Chondrocyte (in vitro differentiated cells): ENCODE measurements around the gene NMNAT2. TPM values are rescaled to one million over a fixed set of nuclear protein-coding genes. Genes with fewer than 3 reads are reported as not detected.

Experiments
- DNase-seq: peaks from one replicate; pipeline ENCODE4 v3.0.0; 2021; ENCODE audit warnings: mixed read lengths, low spot score
- H3K27ac Mint-ChIP-seq: one replicate; pipeline ENCODE4 v1.8.0; 2021; ENCODE audit warnings: mild to moderate bottlenecking, moderate library complexity, mixed read lengths; ENCODE audit not compliant: unreplicated experiment
- H3K27me3 Mint-ChIP-seq: 2 replicates; pipeline ENCODE4 v1.8.0; 2021; ENCODE audit warnings: low read depth, mixed read lengths
- H3K36me3 Mint-ChIP-seq: 2 replicates; pipeline ENCODE4 v1.8.0; 2021; ENCODE audit warnings: low read depth, mixed read lengths
- H3K4me1 Mint-ChIP-seq: 2 replicates; pipeline ENCODE4 v1.8.0; 2021; ENCODE audit warnings: low read depth, mild to moderate bottlenecking, mixed read lengths
- H3K4me3 Mint-ChIP-seq: one replicate; pipeline ENCODE4 v1.8.0; 2021; ENCODE audit warnings: mild to moderate bottlenecking, moderate library complexity, mixed read lengths; ENCODE audit not compliant: unreplicated experiment
- H3K9me3 Mint-ChIP-seq: 2 replicates; pipeline ENCODE4 v1.8.0; 2021; ENCODE audit warnings: low read depth, mixed read lengths
- total RNA-seq: library from RNA; stranded (reverse); gene quantifications from 3 replicates; pipeline ENCODE4 v1.2.1, GENCODE V29; 2021
- TF ChIP-seq, protein P1 (sequence below): fragments of 200-600 bp; sonication (generic); IDR thresholded peaks from 2 replicates; pipeline ENCODE4 v1.5.0; 2021; ENCODE audit warnings: antibody characterized with exemption, mild to moderate bottlenecking, moderate library complexity

Gene NMNAT2
- total RNA-seq, 1 donor from 2014 or later, result 5.5 TPM

DNA sequence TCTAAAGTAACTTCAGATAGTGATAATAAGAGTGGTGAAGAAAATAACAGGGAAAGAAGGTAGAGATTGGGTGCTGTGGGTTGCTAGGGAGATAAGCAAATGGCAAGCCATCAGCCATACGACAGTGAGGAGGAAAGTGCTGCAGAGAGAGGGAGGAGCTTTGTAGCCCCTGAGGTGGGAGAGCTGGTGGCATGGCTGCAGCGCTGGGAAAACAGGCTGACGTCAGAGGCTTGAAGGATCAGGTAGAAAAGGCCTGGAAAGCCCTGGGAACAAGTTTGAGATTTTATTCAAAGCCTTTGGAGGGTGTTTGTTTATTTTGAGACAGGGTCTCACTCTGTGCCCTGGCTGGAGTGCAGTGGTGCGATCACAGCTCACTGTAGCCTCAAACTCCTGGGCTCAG is 109.5 kb downstream of the NMNAT2 start:
- Mint-ChIP-seq H3K4me3 (no peak overlapping the region), H3K27me3 (no peaks in the 10 kb centered on the region), H3K27ac (no peak overlapping the region), H3K36me3 (no peaks in the 10 kb centered on the region), H3K9me3 (no peaks in the 10 kb centered on the region), H3K4me1 (peaks cover 67% of the 10 kb centered on the region)
- DNase-seq, result no peak
- TF ChIP-seq, protein P1, sequence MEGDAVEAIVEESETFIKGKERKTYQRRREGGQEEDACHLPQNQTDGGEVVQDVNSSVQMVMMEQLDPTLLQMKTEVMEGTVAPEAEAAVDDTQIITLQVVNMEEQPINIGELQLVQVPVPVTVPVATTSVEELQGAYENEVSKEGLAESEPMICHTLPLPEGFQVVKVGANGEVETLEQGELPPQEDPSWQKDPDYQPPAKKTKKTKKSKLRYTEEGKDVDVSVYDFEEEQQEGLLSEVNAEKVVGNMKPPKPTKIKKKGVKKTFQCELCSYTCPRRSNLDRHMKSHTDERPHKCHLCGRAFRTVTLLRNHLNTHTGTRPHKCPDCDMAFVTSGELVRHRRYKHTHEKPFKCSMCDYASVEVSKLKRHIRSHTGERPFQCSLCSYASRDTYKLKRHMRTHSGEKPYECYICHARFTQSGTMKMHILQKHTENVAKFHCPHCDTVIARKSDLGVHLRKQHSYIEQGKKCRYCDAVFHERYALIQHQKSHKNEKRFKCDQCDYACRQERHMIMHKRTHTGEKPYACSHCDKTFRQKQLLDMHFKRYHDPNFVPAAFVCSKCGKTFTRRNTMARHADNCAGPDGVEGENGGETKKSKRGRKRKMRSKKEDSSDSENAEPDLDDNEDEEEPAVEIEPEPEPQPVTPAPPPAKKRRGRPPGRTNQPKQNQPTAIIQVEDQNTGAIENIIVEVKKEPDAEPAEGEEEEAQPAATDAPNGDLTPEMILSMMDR, result no peak

DNA sequence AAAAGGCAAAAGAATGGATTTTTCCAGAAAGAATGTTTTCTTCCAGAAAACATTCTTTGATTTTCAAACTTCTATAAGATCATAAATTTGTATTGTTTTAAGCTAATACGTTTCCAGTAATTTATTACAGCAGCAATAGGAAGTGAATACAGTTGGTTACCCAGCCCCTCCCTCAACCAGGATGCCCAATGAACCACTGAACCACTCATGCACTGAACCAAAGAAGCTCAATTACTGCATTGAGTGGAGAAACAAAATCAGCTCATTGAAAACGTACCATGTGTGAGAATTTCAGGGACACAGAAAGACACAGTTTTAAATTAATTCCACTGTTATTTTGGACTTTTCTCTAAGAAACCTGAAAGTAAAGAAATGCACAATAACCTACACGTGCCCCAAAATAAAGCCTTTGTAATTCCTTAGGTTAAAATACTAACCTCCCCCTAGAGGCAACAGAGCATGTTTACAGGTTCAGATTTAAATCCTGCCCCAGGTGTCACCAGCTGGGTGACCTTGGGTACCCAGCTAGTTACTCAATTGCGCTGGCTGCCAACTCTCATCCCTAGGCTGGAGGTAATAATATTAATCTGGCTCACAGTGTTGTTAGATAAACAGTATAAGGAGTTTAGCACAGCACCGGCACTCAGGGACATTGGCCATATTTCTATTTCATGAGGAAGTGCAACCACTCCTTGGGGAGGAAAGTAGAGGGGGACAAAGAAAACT is 111.7 kb downstream of the NMNAT2 start:
- H3K4me1 Mint-ChIP-seq, result peaks cover 76% of the 10 kb centered on the region
- no peak overlapping the region for H3K4me3 Mint-ChIP-seq
- no peak overlapping the region for H3K27ac Mint-ChIP-seq
- no peaks in the 10 kb centered on the region for H3K9me3 Mint-ChIP-seq
- H3K27me3 Mint-ChIP-seq, result no peaks in the 10 kb centered on the region
- TF ChIP-seq, protein P1, result peak; percentile 71
- no peaks in the 10 kb centered on the region for H3K36me3 Mint-ChIP-seq
- DNase-seq, result no peak

DNA sequence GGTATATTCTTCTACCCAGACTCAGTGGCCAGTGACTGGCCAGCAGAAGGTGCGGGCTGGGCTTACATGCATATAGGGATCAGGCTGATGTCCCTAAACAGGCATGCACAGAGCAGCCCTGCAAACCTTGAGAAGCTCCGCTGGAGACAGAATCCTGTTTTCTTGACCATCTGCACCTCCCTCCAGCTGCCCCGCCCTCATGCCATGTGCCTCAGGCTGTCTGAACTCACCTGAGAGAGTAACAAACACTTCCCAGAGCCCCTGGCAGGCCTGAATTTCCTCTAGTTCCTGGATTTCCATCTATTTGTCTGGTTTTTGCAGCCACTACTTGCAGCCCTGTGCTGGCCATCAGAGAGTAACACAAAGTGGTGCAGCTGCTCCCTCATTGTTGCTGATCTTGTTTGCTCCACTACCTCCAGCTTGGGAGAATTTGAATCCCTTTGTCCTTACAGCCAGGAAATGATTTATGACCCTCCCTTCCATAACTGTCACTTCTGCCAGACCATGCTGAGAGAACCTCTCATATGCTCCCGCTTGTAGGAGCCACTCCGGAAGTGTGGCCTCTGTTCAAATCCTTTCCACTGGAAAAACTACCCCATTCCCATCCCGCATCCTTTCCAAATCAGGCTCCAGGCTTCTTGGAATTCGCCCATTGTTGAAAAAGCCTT is 113.6 kb downstream of the NMNAT2 start:
- peaks cover 61% of the 10 kb centered on the region for H3K4me1 Mint-ChIP-seq
- no peak overlapping the region for H3K4me3 Mint-ChIP-seq
- no peak for DNase-seq
- H3K9me3 Mint-ChIP-seq, result no peaks in the 10 kb centered on the region
- H3K36me3 Mint-ChIP-seq, result no peaks in the 10 kb centered on the region
- TF ChIP-seq, protein P1, result no peak
- no peaks in the 10 kb centered on the region for H3K27me3 Mint-ChIP-seq
- H3K27ac Mint-ChIP-seq, result no peak overlapping the region

- Mint-ChIP-seq H3K4me3 (no peak overlapping the region), H3K27ac (no peak overlapping the region), H3K9me3 (no peaks in the 10 kb centered on the region), H3K36me3 (no peaks in the 10 kb centered on the region), H3K27me3 (no peaks in the 10 kb centered on the region), H3K4me1 (peaks cover 60% of the 10 kb centered on the region)
- TF ChIP-seq, protein P1, result no peak
- DNase-seq, result no peak
Observed at GRCh38 chr1:183303901-183304300, 114.3 kb downstream of the NMNAT2 start.

DNA sequence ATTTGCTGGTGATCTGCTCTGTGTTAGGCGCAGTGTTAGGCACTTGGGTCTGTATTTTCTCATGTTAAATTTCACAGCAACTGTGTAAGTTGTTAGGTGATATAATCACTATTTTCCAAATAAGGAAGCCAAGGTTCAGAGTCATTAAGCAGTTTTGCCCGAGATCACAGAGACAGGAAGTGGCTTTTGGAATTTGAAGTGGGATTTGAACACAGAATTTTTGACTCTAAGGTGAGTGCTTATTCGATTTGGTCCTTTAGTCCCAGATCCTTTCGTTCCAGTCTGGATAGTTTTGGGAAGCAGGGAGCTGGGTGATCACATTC is 114.9 kb downstream of the NMNAT2 start:
- TF ChIP-seq, protein P1, result no peak
- Mint-ChIP-seq H3K27ac (no peak overlapping the region), H3K36me3 (no peaks in the 10 kb centered on the region)

More for the DNA sequence above, 114.9 kb downstream of the NMNAT2 start:
- Mint-ChIP-seq H3K27me3 (no peaks in the 10 kb centered on the region), H3K9me3 (no peaks in the 10 kb centered on the region), H3K4me1 (peaks cover 60% of the 10 kb centered on the region), H3K4me3 (no peak overlapping the region)
- no peak for DNase-seq
